K562 (cell line): Measurements from ENCODE around the gene ULBP2. TPM values are rescaled to one million over a fixed set of nuclear protein-coding genes. Genes with fewer than 3 reads are reported as not detected.

Experiments
- BMI1 ChIP-seq: fragments of 150-350 bp; IDR thresholded peaks from 2 replicates; pipeline ENCODE4 v1.6.1; 2014; ENCODE audit warnings: low read length
- CHD4 ChIP-seq: fragments of 200-600 bp; sonication (generic); IDR thresholded peaks from 3 replicates; pipeline ENCODE4 v1.6.1; 2012; ENCODE audit warnings: low read depth, mild to moderate bottlenecking, mixed read lengths, low read length, inconsistent platforms; ENCODE audit not compliant: insufficient read depth, insufficient replicate concordance, poor library complexity, severe bottlenecking
- EGR1 ChIP-seq: fragments of 450-650 bp; conservative IDR thresholded peaks from 2 replicates; pipeline ENCODE4 v1.6.1; 2017; ENCODE audit warnings: mild to moderate bottlenecking
- HLTF ChIP-seq: fragments of 450-650 bp; IDR thresholded peaks from 2 replicates; pipeline ENCODE4 v1.6.1; 2016
- NELFE ChIP-seq: IDR thresholded peaks from 2 replicates; pipeline ENCODE4 v1.6.1; 2011; ENCODE audit warnings: mild to moderate bottlenecking; ENCODE audit not compliant: insufficient read depth, insufficient read length
- RBM25 ChIP-seq: fragments of 200-400 bp; formaldehyde crosslinking; IDR thresholded peaks from 2 replicates; pipeline ENCODE4 v1.6.1; 2018; ENCODE audit warnings: low read length, low read depth, moderate library complexity; ENCODE audit not compliant: severe bottlenecking
- SIN3B ChIP-seq: fragments of 450-650 bp; IDR thresholded peaks from 2 replicates; pipeline ENCODE4 v1.6.1; 2017; ENCODE audit warnings: low read depth, mild to moderate bottlenecking, moderate library complexity
- SMAD2 ChIP-seq: fragments of 150-350 bp; IDR thresholded peaks from 2 replicates; pipeline ENCODE4 v1.6.1; 2014; ENCODE audit warnings: low read depth, mild to moderate bottlenecking, low read length
- SMARCC2 ChIP-seq: fragments of 450-650 bp; IDR thresholded peaks from 2 replicates; pipeline ENCODE4 v1.6.1; 2017; ENCODE audit warnings: antibody characterized with exemption, moderate library complexity, mild to moderate bottlenecking, low read depth
- SRF ChIP-seq, 2 experiments: fragments of 250-450, 450-650 bp in 1 of 2; sonication (Bioruptor Pico) in 1 of 2; sonication (generic) in 1 of 2; formaldehyde crosslinking; IDR thresholded peaks; 2 replicates each; pipeline versions ENCODE4 v1.5.0 to v1.5.1; 2020 to 2022; ENCODE audit warnings: mild to moderate bottlenecking in 1 of 2, missing genetic modification reagents in 1 of 2
- TARDBP ChIP-seq: fragments of 450-650 bp; IDR thresholded peaks from 2 replicates; pipeline ENCODE4 v1.6.1; 2016
- ZNF232 ChIP-seq: sonication (generic); formaldehyde crosslinking; IDR thresholded peaks from 2 replicates; pipeline ENCODE4 v1.8.0; 2022; ENCODE audit warnings: mild to moderate bottlenecking, missing genetic modification reagents
- polyA plus RNA-seq, 8 experiments: library from polyadenylated mRNA; depleted of rRNA in 4 of 8; stranded (reverse) in 5 of 8; unstranded in 3 of 8; fragments of >200 nt; fragmentation: Nextera tagmentation in 2 of 8; fragmentation: Illumina TruSeq in 1 of 8; extraction: Ambion mirVana in 2 of 8; extraction: Trizol in 1 of 8; gene quantifications; 2 replicates each; pipeline versions ENCODE4 v1.2.1 to v1.2.3, GENCODE V29; 2011 to 2014; ENCODE audit warnings: inconsistent platforms in 1 of 8, missing spikeins in 1 of 8
- total RNA-seq, 7 experiments: library from RNA; depleted of rRNA in 6 of 7; stranded (reverse); fragments of >200 nt in 6 of 7; fragmentation: Illumina TruSeq in 2 of 7; extraction: Trizol in 2 of 7; gene quantifications; 2 replicates each; pipeline versions ENCODE4 v1.2.1 to v1.2.3, GENCODE V29; 2011 to 2021; ENCODE audit warnings: low replicate concordance in 1 of 7
- TF ChIP-seq, protein P1 (sequence below): sonication (generic); formaldehyde crosslinking; IDR thresholded peaks from 2 replicates; pipeline ENCODE4 v1.8.0; 2022; ENCODE audit warnings: missing genetic modification reagents, mild to moderate bottlenecking, borderline replicate concordance
- TF ChIP-seq, protein P2 (sequence below): sonication (generic); formaldehyde crosslinking; IDR thresholded peaks from 2 replicates; pipeline ENCODE4 v1.8.1; 2023; ENCODE audit warnings: missing genetic modification reagents, mild to moderate bottlenecking, borderline replicate concordance
- TF ChIP-seq, protein P3 (sequence below): fragments of 250-450 bp; sonication (Bioruptor Pico); IDR thresholded peaks from 2 replicates; pipeline ENCODE4 v1.8.0; 2022; ENCODE audit warnings: inconsistent platforms
- TF ChIP-seq, protein P4 (sequence below): IDR thresholded peaks from 2 replicates; pipeline ENCODE4 v1.6.1; 2011; ENCODE audit warnings: borderline replicate concordance, low read depth, mild to moderate bottlenecking, moderate library complexity, low read length; ENCODE audit not compliant: insufficient read depth, poor library complexity, severe bottlenecking

ULBP2 gene
- total and polyA plus RNA-seq, 9 of the 15 experiments (the other 6 are each of a cell fraction or from before 2014, with no cell fraction given): 0.50 to 5.3 (median 1.2) TPM

DNA sequence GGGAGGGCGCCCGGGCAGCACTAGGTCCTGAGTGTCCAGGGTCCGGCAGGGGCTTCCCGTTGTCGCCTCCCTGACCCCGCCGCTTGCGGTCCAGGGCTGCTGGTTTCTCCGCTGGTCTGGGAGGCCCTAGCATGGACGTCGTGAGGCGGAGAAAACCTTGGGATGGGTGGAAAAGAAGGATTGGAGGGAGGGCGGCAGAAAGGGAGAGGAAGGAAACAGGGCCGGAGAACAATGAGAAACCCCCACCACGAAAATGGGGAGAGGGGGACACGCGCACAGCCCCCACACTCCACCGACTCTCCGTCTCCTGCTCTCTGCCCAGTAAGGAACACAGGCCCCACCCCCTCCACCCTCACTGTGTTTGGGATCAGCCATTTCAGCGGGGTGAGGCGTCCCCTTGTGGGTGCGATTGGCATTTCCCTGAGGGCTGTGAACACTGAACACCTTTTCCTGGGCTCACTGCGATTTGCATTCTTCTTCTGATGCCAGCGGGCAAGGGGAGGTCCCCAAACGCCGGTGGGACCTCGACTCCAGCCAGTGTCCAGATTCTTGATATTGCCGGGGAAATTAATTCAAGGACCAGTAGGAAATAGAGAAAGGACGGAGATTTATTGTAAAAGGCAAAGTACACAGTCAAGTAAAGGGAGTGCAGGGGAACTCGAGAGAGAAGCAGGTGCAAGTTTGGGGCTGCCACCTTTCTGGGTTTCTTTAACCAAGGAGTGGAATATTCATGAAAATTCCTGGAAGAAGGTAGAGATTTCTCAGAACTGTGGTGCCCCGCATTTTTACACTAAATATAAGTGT lies 15.6 kb upstream of the ULBP2 start (continued):
- TF ChIP-seq SMAD2 (no peak), NELFE (no peak), HLTF (no peak), SIN3B (no peak), SMARCC2 (no peak), CHD4 (no peak), TARDBP (no peak), RBM25 (no peak), EGR1 (0 out of 2 replicates have a peak, but pooled peaks have one; percentile 4), SRF (CRISPR knock-in tag; IDR thresholded peaks at IDR 0.05) (no peak), BMI1 (0 out of 2 replicates have a peak, but pooled peaks have one; percentile 40), ZNF232 (CRISPR knock-in tag) (no peak)
- TF ChIP-seq, protein P1, sequence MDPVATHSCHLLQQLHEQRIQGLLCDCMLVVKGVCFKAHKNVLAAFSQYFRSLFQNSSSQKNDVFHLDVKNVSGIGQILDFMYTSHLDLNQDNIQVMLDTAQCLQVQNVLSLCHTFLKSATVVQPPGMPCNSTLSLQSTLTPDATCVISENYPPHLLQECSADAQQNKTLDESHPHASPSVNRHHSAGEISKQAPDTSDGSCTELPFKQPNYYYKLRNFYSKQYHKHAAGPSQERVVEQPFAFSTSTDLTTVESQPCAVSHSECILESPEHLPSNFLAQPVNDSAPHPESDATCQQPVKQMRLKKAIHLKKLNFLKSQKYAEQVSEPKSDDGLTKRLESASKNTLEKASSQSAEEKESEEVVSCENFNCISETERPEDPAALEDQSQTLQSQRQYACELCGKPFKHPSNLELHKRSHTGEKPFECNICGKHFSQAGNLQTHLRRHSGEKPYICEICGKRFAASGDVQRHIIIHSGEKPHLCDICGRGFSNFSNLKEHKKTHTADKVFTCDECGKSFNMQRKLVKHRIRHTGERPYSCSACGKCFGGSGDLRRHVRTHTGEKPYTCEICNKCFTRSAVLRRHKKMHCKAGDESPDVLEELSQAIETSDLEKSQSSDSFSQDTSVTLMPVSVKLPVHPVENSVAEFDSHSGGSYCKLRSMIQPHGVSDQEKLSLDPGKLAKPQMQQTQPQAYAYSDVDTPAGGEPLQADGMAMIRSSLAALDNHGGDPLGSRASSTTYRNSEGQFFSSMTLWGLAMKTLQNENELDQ (CRISPR knock-in tag): no peak
- TF ChIP-seq, protein P2, sequence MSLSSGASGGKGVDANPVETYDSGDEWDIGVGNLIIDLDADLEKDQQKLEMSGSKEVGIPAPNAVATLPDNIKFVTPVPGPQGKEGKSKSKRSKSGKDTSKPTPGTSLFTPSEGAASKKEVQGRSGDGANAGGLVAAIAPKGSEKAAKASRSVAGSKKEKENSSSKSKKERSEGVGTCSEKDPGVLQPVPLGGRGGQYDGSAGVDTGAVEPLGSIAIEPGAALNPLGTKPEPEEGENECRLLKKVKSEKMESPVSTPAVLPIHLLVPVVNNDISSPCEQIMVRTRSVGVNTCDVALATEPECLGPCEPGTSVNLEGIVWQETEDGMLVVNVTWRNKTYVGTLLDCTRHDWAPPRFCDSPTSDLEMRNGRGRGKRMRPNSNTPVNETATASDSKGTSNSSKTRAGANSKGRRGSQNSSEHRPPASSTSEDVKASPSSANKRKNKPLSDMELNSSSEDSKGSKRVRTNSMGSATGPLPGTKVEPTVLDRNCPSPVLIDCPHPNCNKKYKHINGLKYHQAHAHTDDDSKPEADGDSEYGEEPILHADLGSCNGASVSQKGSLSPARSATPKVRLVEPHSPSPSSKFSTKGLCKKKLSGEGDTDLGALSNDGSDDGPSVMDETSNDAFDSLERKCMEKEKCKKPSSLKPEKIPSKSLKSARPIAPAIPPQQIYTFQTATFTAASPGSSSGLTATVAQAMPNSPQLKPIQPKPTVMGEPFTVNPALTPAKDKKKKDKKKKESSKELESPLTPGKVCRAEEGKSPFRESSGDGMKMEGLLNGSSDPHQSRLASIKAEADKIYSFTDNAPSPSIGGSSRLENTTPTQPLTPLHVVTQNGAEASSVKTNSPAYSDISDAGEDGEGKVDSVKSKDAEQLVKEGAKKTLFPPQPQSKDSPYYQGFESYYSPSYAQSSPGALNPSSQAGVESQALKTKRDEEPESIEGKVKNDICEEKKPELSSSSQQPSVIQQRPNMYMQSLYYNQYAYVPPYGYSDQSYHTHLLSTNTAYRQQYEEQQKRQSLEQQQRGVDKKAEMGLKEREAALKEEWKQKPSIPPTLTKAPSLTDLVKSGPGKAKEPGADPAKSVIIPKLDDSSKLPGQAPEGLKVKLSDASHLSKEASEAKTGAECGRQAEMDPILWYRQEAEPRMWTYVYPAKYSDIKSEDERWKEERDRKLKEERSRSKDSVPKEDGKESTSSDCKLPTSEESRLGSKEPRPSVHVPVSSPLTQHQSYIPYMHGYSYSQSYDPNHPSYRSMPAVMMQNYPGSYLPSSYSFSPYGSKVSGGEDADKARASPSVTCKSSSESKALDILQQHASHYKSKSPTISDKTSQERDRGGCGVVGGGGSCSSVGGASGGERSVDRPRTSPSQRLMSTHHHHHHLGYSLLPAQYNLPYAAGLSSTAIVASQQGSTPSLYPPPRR (CRISPR knock-in tag): peak; percentile 52; the same call in 1 of the 2 replicates
- TF ChIP-seq, protein P3, sequence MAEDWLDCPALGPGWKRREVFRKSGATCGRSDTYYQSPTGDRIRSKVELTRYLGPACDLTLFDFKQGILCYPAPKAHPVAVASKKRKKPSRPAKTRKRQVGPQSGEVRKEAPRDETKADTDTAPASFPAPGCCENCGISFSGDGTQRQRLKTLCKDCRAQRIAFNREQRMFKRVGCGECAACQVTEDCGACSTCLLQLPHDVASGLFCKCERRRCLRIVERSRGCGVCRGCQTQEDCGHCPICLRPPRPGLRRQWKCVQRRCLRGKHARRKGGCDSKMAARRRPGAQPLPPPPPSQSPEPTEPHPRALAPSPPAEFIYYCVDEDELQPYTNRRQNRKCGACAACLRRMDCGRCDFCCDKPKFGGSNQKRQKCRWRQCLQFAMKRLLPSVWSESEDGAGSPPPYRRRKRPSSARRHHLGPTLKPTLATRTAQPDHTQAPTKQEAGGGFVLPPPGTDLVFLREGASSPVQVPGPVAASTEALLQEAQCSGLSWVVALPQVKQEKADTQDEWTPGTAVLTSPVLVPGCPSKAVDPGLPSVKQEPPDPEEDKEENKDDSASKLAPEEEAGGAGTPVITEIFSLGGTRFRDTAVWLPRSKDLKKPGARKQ (CRISPR knock-in tag): no peak
- TF ChIP-seq, protein P4, sequence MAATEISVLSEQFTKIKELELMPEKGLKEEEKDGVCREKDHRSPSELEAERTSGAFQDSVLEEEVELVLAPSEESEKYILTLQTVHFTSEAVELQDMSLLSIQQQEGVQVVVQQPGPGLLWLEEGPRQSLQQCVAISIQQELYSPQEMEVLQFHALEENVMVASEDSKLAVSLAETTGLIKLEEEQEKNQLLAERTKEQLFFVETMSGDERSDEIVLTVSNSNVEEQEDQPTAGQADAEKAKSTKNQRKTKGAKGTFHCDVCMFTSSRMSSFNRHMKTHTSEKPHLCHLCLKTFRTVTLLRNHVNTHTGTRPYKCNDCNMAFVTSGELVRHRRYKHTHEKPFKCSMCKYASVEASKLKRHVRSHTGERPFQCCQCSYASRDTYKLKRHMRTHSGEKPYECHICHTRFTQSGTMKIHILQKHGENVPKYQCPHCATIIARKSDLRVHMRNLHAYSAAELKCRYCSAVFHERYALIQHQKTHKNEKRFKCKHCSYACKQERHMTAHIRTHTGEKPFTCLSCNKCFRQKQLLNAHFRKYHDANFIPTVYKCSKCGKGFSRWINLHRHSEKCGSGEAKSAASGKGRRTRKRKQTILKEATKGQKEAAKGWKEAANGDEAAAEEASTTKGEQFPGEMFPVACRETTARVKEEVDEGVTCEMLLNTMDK: peak; percentile 91
